Common myeloid progenitor, CD34-positive (primary cell): Measurements from ENCODE around the gene TTLL10.
A peak's percentile ranks its signal among the peaks of the same experiment; 100 is the strongest.
"Not testable (repeated sequence)": the region's sequence is repeated elsewhere in the genome, so short reads cannot be mapped to it uniquely, and the experiment has no call there.

Source experiments
- CTCF ChIA-PET: fragments of 350-600 bp; sonication (Branson Sonifier 250); formaldehyde crosslinking; loops from one replicate; lab custom pipeline; 2021; ENCODE audit warnings: antibody characterized with exemption; lab: Charles Lee
- POLR2A ChIA-PET: fragments of 350-600 bp; sonication (Branson Sonifier 250); formaldehyde crosslinking; loops from one replicate; lab custom pipeline; 2021; ENCODE audit warnings: antibody characterized with exemption; lab: Charles Lee
- DNase-seq, 3 donors: peaks; one replicate each; pipeline versions ENCODE4 v3.0.0 to v3.0.0-alpha.2; 2013
- H3K27ac ChIP-seq, 2 experiments: 1 replicate in 1 of 2; 2 replicates in 1 of 2; pipeline ENCODE4 v1.7.0; 2013; ENCODE audit warnings: inconsistent platforms in 2 of 2, low read length in 2 of 2, mild to moderate bottlenecking in 2 of 2, low read depth in 1 of 2, moderate library complexity in 1 of 2; ENCODE audit not compliant: severe bottlenecking in 2 of 2, insufficient read depth in 1 of 2, poor library complexity in 1 of 2
- H3K27me3 ChIP-seq, 5 experiments: replicated peaks in 2 of 5; 1 replicate in 3 of 5; 2 replicates in 2 of 5; pipeline versions ENCODE4 v1.6.1 to v1.7.0; 2013; ENCODE audit warnings: low read length in 4 of 5, mild to moderate bottlenecking in 2 of 5, moderate library complexity in 2 of 5, inconsistent platforms in 1 of 5; ENCODE audit not compliant: insufficient read depth in 5 of 5, control insufficient read depth in 4 of 5
- H3K36me3 ChIP-seq, 4 experiments: 1 replicate in 2 of 4; 2 replicates in 2 of 4; pipeline versions ENCODE4 v1.6.1 to v1.7.0; 2013; ENCODE audit warnings: low read length in 3 of 4, control low read depth in 1 of 4, mild to moderate bottlenecking in 1 of 4; ENCODE audit not compliant: control insufficient read depth in 4 of 4, insufficient read depth in 4 of 4
- H3K4me1 ChIP-seq, 4 experiments: 1 replicate in 3 of 4; 2 replicates in 1 of 4; pipeline versions ENCODE4 v1.6.1 to v1.7.1; 2013; ENCODE audit warnings: low read length in 3 of 4, mild to moderate bottlenecking in 3 of 4, control low read depth in 1 of 4, inconsistent platforms in 1 of 4, moderate library complexity in 1 of 4; ENCODE audit not compliant: control insufficient read depth in 4 of 4, insufficient read depth in 4 of 4; ENCODE audit errors: control extremely low read depth in 1 of 4
- H3K4me3 ChIP-seq, 7 experiments: 1 replicate in 4 of 7; 2 replicates in 3 of 7; pipeline versions ENCODE4 v1.5.1 to v1.7.0; 2013; ENCODE audit warnings: mild to moderate bottlenecking in 7 of 7, low read length in 6 of 7, moderate library complexity in 6 of 7, inconsistent platforms in 2 of 7, low read depth in 2 of 7, control low read depth in 1 of 7; ENCODE audit not compliant: insufficient read depth in 4 of 7, control insufficient read depth in 1 of 7; ENCODE audit errors: extremely low read depth in 1 of 7
- H3K9me3 ChIP-seq, 5 experiments: 1 replicate in 4 of 5; 2 replicates in 1 of 5; pipeline versions ENCODE4 v1.6.1 to v1.7.1; 2013; ENCODE audit warnings: low read length in 4 of 5, mild to moderate bottlenecking in 2 of 5, inconsistent platforms in 1 of 5, low read depth in 1 of 5, moderate library complexity in 1 of 5; ENCODE audit not compliant: control insufficient read depth in 4 of 5, insufficient read depth in 2 of 5; ENCODE audit errors: control extremely low read depth in 1 of 5
- WGBS: methylation state at CpG from one replicate; pipeline ENCODE4 v1.1.5; 2013; ENCODE audit not compliant: insufficient coverage; 5-methylcytosine and 5-hydroxymethylcytosine counted together

Gene TTLL10

GRCh38 chr1:1185101-1185765, 11.6 kb downstream of the TTLL10 start:
- POLR2A ChIA-PET, result no interaction called here
- no peaks in the 10 kb centered on the region for H3K9me3 ChIP-seq
- H3K27me3 ChIP-seq, result no peaks in the 10 kb centered on the region
- no peaks in the 10 kb centered on the region for H3K36me3 ChIP-seq
- DNase-seq, result no peak
- peaks cover 0 to 41% (median 25%) of the 10 kb centered on the region in 4 experiments for H3K4me1 ChIP-seq
- no peak overlapping the region for H3K4me3 ChIP-seq
- H3K27ac ChIP-seq, result no peak overlapping the region
- 96% methylated on average over 27 of the region's 31 CpGs for WGBS
- CTCF ChIA-PET, result interaction anchor here (3.6 kb wide), 1 partner anchor 15 kb away, joined by 12 read pairs; no protein-coding TSS in a partner anchor

GRCh38 chr1:1187938-1188337, 14.3 kb downstream of the TTLL10 start:
- Histone ChIP-seq H3K27me3 (no peaks in the 10 kb centered on the region), H3K27ac (no peak overlapping the region), H3K4me3 (no peak overlapping the region), H3K36me3 (no peaks in the 10 kb centered on the region), H3K9me3 (peaks cover 0 to 7% (median 2%) of the 10 kb centered on the region in 5 experiments), H3K4me1 (peaks cover 0 to 26% (median 12%) of the 10 kb centered on the region in 4 experiments)
- POLR2A ChIA-PET, result no interaction called here
- no peak for DNase-seq
- CTCF ChIA-PET, result interaction anchor here (0.6 to 3.6 kb wide), 5 partner anchors 12 to 28 kb away, joined by 3 to 12 read pairs (median 4); partner anchors contain the start of gene TNFRSF4

GRCh38 chr1:1189111-1189510, 15.4 kb downstream of the TTLL10 start:
- Histone ChIP-seq H3K4me1 (peaks cover 0 to 14% (median 2%) of the 10 kb centered on the region in 4 experiments), H3K4me3 (no peak overlapping the region), H3K9me3 (peaks cover 0 to 7% (median 2%) of the 10 kb centered on the region in 5 experiments), H3K27ac (no peak overlapping the region), H3K36me3 (no peaks in the 10 kb centered on the region), H3K27me3 (no peaks in the 10 kb centered on the region)
- DNase-seq, result no peak
- CTCF ChIA-PET, result no interaction called here
- 46% methylated on average over 4 of the region's 5 CpGs for WGBS
- POLR2A ChIA-PET, result interaction anchor here (0.6 kb wide), 1 partner anchor 145 kb away, joined by 3 read pairs; no protein-coding TSS in a partner anchor

DNA sequence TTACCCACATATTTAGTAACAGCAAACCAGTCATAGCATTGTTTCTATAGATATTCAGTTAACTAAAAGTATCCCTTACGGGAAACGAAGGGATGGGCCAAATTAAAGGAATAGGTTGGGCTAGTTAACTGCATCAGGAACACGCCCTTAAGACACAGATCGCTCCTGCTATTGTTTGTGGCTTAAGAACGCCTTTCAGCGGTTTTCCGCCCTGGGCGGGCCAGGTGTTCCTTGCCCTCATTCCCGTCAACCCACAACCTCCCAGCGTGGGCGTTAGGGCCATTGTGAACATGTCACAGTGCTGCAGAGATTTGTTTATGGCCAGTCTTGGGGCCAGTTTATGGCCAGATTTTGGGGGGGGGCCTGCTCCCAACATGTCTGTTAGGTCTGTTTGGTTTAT, 18.1 kb downstream of the TTLL10 start:
- no peak overlapping the region for H3K27ac ChIP-seq
- 88% methylated on average over 10 of the region's 11 CpGs for WGBS
- no peaks in the 10 kb centered on the region for H3K27me3 ChIP-seq
- CTCF ChIA-PET, result no interaction called here
- no peak for DNase-seq
- peaks cover 0 to 6% (median 2%) of the 10 kb centered on the region in 4 experiments for H3K4me1 ChIP-seq
- H3K4me3 ChIP-seq, result no peak overlapping the region
- H3K9me3 ChIP-seq, result peaks cover 0 to 17% (median 2%) of the 10 kb centered on the region in 5 experiments
- H3K36me3 ChIP-seq, result no peaks in the 10 kb centered on the region
- POLR2A ChIA-PET, result no interaction called here

DNA sequence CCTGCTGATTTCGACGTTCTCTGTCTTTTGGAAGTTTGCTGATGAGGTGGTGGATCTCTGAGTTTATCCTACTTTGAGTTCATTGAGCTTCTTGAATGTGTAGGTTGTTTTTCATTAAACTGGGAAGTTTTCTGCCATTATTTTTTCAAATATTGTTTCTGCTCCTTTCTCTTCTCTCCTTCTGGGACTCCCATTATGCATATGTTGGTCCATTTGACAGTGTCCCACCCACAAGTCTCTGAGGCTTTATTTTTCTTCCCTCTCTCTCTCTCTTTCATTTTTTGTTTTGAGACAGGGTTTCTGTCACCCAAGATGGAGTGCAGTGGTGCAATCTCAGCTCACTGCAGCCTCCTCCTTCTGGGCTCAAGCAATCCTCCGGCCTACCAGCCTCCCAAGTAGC, 21.0 kb downstream of the TTLL10 start:
- no peaks in the 10 kb centered on the region for H3K27me3 ChIP-seq
- H3K4me3 ChIP-seq, result no peak overlapping the region
- ChIA-PET CTCF (interaction anchor here (0.8 to 1.1 kb wide), 3 partner anchors 12 to 24 kb away, joined by 3 read pairs; no protein-coding TSS in a partner anchor), POLR2A (no interaction called here)
- DNase-seq, result peak in 2 of 3 donors; percentile 45 to 70
- peaks cover 0 to 17% (median 2%) of the 10 kb centered on the region in 5 experiments for H3K9me3 ChIP-seq
- H3K4me1 ChIP-seq, result peaks cover 0 to 18% (median 10%) of the 10 kb centered on the region in 4 experiments
- no peaks in the 10 kb centered on the region for H3K36me3 ChIP-seq
- H3K27ac ChIP-seq, result no peak overlapping the region
- WGBS, result 78% methylated on average over 3 of the region's 3 CpGs

DNA sequence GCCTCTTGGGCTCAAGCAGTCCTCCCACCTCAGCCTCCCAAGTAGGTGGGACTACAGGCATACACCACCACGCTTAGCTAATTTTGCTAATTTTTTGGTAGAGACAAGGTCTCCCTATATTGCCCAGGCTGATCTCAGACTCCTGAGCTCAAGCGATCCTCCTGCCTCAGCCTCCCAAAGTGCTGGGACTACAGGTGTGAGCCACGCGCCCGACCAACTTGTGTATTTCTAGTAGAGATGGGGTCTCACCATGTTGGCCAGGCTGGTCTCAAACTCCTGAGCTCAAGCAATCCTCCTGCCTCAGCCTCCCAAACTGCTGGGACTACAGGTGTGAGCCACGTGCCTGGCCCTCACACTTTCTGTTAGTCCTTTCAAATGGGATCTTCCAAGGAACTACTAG, 22.0 kb downstream of the TTLL10 start:
- DNase-seq, H3K27ac ChIP-seq, H3K36me3 ChIP-seq, H3K4me3 ChIP-seq, H3K27me3 ChIP-seq, POLR2A ChIA-PET: not testable (repeated sequence)
- 100% methylated on average over 5 of the region's 6 CpGs for WGBS
- Histone ChIP-seq H3K4me1 (peaks cover 0 to 28% (median 20%) of the 10 kb centered on the region in 4 experiments), H3K9me3 (peaks cover 0 to 17% (median 2%) of the 10 kb centered on the region in 5 experiments)
- CTCF ChIA-PET, result interaction anchor here (1.2 to 1.3 kb wide), 2 partner anchors 14 to 75 kb away, joined by 3 read pairs; no protein-coding TSS in a partner anchor
